A673 (cell line): ENCODE measurements around the gene KRT80. TPM values are rescaled to one million over a fixed set of nuclear protein-coding genes. Genes with fewer than 3 reads are reported as not detected.

Source experiments
- BruUV-seq: library from RNA; stranded (reverse); fragments of 400-500 nt; replicated peaks from 2 replicates; lab custom pipeline; 2021; lab: Mats Ljungman, UMichigan
- CTCF ChIA-PET: fragments of 300-600 bp; sonication (Branson Sonifier 250); formaldehyde crosslinking; loops from one replicate; lab custom pipeline; 2022; ENCODE audit warnings: antibody characterized with exemption; lab: Charles Lee
- POLR2A ChIA-PET: fragments of 300-600 bp; sonication (Branson Sonifier 250); formaldehyde crosslinking; loops from one replicate; lab custom pipeline; 2022; ENCODE audit warnings: antibody characterized with exemption; ENCODE audit not compliant: low non-redundant PET; lab: Charles Lee
- DNase-seq: peaks from one replicate; pipeline ENCODE4 v3.0.0-alpha.2; 2015; ENCODE audit warnings: low spot score
- H3K27ac ChIP-seq: fragments of 200-600 bp; sonication (generic); 2 replicates; pipeline ENCODE4 v1.5.1; 2016; ENCODE audit warnings: mixed run types, low read depth, mild to moderate bottlenecking, mixed read lengths, antibody characterized with exemption, low read length; ENCODE audit not compliant: poor library complexity, severe bottlenecking
- H3K27me3 ChIP-seq: fragments of 200-600 bp; sonication (generic); replicated peaks from 2 replicates; pipeline ENCODE4 v1.6.1; 2017; ENCODE audit warnings: mixed run types, low read depth, mild to moderate bottlenecking, mixed read lengths, antibody characterized with exemption, low read length; ENCODE audit not compliant: insufficient read depth, poor library complexity
- H3K36me3 ChIP-seq: fragments of 200-600 bp; sonication (generic); 2 replicates; pipeline ENCODE4 v1.6.1; 2016; ENCODE audit warnings: mixed run types, mild to moderate bottlenecking, mixed read lengths, antibody characterized with exemption, low read length; ENCODE audit not compliant: insufficient read depth, poor library complexity, severe bottlenecking
- H3K4me1 ChIP-seq: fragments of 200-600 bp; sonication (generic); 2 replicates; pipeline ENCODE4 v1.6.1; 2017; ENCODE audit warnings: mixed run types, mild to moderate bottlenecking, mixed read lengths, antibody characterized with exemption, low read length; ENCODE audit not compliant: insufficient read depth, poor library complexity, severe bottlenecking
- H3K4me3 ChIP-seq: fragments of 200-600 bp; sonication (generic); 2 replicates; pipeline ENCODE4 v1.5.1; 2016; ENCODE audit warnings: low read depth, mixed run types, mild to moderate bottlenecking, mixed read lengths, low read length; ENCODE audit not compliant: poor library complexity, severe bottlenecking
- H3K9me3 ChIP-seq: fragments of 200-600 bp; sonication (generic); 2 replicates; pipeline ENCODE4 v1.6.1; 2016; ENCODE audit warnings: mixed run types, low read depth, mild to moderate bottlenecking, mixed read lengths, antibody characterized with exemption, low read length; ENCODE audit not compliant: poor library complexity, severe bottlenecking
- EZH2 ChIP-seq: fragments of 200-600 bp; sonication (generic); IDR thresholded peaks from 2 replicates; pipeline ENCODE4 v1.6.1; 2017; ENCODE audit warnings: borderline replicate concordance, low read depth, mild to moderate bottlenecking, mixed read lengths, antibody characterized with exemption, low read length; ENCODE audit not compliant: poor library complexity, severe bottlenecking
- intact Hi-C: fragments of 100-400 bp; cut with micrococcal nuclease; formaldehyde crosslinking; loops from one replicate; pipeline ENCODE4 v1.10.0; 2022; ENCODE audit not compliant: unreplicated experiment
- total RNA-seq: library from RNA; stranded (reverse); gene quantifications from 2 replicates; pipeline ENCODE4 v1.2.3, GENCODE V29; 2021
- TF ChIP-seq, protein P1 (sequence below): fragments of 300-800, 200-600 bp; sonication (generic); conservative IDR thresholded peaks from 2 replicates; pipeline ENCODE4 v1.5.1; 2017; ENCODE audit warnings: low read depth, mild to moderate bottlenecking, antibody characterized with exemption, low read length, moderate library complexity, mixed read lengths

Gene KRT80
- total RNA-seq, 1 experiment from 2014 or later, result 1.0 TPM

DNA sequence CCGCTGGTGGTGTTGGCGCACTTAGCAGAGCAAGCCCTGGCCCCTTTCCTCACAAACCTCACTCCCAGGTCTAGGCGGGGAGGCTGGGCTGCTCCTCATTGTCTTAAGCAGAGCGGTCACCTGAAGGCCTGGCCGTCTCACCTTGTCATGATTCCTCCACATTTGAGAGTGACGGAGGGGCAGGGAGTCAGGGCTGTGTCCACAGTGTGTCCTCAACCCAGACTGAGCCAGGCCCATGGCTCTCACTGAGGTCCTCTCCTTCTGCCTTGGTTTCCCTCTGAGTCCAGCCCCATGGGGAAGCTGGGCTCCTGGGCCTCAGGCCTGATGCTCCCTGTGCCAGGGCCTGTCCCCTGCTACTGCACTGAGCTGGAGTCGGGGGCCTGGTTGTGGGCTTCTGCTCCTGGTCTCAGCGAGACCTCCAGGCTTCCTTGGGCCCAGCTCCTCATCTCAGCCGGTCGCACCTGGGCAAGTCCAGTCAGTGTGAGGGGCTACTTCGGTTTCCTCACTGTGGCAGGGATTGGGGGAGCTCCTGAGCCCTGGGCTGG, 44.9 kb downstream of the KRT80 start:
- no peak for DNase-seq
- Histone ChIP-seq H3K4me1 (no peaks in the 10 kb centered on the region), H3K9me3 (no peaks in the 10 kb centered on the region), H3K36me3 (no peaks in the 10 kb centered on the region), H3K27ac (no peak overlapping the region), H3K4me3 (no peak overlapping the region), H3K27me3 (no peaks in the 10 kb centered on the region)
- intact Hi-C loops, result no loop called here
- BruUV-seq, result no TSS peak
- ChIA-PET POLR2A (no interaction called here), CTCF (interaction anchor here (0.8 to 1.1 kb wide), 2 partner anchors 25 to 121 kb away, joined by 4 to 5 read pairs; no protein-coding TSS in a partner anchor)
- TF ChIP-seq, protein P1, sequence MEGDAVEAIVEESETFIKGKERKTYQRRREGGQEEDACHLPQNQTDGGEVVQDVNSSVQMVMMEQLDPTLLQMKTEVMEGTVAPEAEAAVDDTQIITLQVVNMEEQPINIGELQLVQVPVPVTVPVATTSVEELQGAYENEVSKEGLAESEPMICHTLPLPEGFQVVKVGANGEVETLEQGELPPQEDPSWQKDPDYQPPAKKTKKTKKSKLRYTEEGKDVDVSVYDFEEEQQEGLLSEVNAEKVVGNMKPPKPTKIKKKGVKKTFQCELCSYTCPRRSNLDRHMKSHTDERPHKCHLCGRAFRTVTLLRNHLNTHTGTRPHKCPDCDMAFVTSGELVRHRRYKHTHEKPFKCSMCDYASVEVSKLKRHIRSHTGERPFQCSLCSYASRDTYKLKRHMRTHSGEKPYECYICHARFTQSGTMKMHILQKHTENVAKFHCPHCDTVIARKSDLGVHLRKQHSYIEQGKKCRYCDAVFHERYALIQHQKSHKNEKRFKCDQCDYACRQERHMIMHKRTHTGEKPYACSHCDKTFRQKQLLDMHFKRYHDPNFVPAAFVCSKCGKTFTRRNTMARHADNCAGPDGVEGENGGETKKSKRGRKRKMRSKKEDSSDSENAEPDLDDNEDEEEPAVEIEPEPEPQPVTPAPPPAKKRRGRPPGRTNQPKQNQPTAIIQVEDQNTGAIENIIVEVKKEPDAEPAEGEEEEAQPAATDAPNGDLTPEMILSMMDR, result no peak
- no peak for TF ChIP-seq EZH2

DNA sequence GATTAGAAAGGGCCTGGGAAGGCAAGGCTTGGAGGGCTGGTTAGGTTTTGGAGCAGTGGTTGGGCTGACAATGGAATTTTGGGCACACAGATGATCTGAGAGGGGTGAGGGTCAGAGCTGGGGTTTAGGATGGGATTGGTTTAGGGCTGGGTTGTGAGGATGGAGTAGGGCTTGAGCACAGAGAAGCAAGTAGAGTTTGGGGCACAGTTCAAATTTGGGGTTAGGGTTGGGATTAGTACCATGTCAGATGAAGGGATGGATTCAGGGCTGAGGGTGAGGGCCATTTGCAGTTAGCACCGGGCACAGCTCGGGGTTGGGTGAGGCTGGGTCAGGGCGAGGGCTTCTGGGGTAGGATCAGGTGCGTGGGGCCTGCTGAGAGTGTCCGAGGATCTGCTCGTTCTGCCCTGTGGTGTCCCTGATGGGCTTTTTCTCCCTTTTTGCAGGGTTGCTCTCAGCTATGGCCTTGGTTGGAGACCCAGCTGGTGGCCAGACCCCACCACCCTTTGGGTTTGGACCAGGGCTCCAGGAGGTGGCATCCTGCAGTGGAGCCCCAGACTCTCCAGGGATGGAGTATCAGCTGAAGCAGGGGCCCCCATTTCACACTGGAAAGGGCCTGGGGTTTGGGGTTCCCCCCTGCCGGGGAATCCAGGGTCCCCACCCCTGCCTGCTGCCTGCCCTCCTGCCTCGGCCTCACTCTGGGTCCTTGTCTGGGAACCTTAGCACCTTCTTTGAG, 45.6 kb downstream of the KRT80 start:
- intact Hi-C loops, result no loop called here
- no peak for DNase-seq
- TF ChIP-seq EZH2, result no peak
- TF ChIP-seq, protein P1, result no peak
- BruUV-seq, result no TSS peak
- Histone ChIP-seq H3K9me3 (no peaks in the 10 kb centered on the region), H3K36me3 (no peaks in the 10 kb centered on the region), H3K4me3 (no peak overlapping the region), H3K27ac (no peak overlapping the region), H3K4me1 (no peaks in the 10 kb centered on the region), H3K27me3 (no peaks in the 10 kb centered on the region)
- POLR2A ChIA-PET, result no interaction called here
- CTCF ChIA-PET, result no interaction called here

DNA sequence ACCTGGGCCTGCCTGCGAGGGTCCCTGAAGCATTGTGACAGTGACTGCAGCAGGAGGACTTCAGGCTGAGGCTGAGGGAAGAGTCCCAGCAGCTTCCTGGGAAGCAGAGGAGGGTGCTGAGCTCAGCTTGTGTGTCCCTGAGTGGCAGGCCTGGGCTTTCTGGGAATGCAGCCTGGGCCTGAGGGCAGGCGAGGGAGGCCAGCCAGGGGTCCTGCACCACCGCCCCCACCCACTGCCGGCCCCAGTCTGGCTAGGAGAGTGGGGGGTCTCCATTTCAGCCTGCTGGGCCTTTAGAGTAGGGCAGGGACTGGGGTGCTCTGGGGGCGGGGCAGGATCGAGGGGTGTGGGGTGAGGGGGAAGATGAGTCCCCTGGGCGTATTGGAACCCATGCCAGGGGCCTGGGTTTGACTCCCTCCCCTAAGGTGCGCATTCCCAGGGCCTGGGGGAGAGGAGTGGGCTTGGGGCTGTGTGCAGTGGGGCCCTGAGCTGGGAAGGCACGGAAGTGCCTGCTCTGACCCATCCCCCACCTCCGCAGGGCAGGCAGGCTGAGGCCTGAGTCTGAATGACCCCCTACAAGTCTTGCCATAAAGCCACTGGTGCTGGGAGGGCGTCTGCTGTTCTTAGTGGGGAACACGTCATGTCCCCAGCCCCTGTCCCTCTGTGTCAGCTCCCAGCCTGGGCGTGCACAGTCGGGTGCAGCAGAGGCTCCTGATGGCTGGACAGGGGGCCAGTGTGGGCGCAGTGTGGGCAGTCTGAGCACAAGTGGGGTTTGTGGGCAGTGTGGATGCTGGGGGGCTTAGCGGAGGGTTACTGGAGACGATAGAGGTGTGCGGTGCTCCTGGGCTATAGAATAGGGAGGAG, 46.4 kb downstream of the KRT80 start:
- no peak for TF ChIP-seq EZH2
- TF ChIP-seq, protein P1, result no peak
- no peak overlapping the region for H3K4me3 ChIP-seq
- ChIA-PET CTCF (interaction anchor here (0.6 kb wide), 1 partner anchor 833 kb away, joined by 3 read pairs; no protein-coding TSS in a partner anchor), POLR2A (no interaction called here)
- H3K9me3 ChIP-seq, result no peaks in the 10 kb centered on the region
- H3K36me3 ChIP-seq, result no peaks in the 10 kb centered on the region
- no peaks in the 10 kb centered on the region for H3K27me3 ChIP-seq
- no peak overlapping the region for H3K27ac ChIP-seq
- no peak for DNase-seq
- no peaks in the 10 kb centered on the region for H3K4me1 ChIP-seq
- BruUV-seq, result no TSS peak
- intact Hi-C loops, result no loop called here
